GM19351 (cell line): Measurements from ENCODE around the gene SNRPE.

Experiments used
- ATAC-seq: cut with Tn5 transposase; IDR thresholded peaks from one replicate; pipeline ENCODE4 v1.9.1; 2021; ENCODE audit warnings: mild to moderate bottlenecking, moderate library complexity; ENCODE audit not compliant: unreplicated experiment

Gene SNRPE

DNA sequence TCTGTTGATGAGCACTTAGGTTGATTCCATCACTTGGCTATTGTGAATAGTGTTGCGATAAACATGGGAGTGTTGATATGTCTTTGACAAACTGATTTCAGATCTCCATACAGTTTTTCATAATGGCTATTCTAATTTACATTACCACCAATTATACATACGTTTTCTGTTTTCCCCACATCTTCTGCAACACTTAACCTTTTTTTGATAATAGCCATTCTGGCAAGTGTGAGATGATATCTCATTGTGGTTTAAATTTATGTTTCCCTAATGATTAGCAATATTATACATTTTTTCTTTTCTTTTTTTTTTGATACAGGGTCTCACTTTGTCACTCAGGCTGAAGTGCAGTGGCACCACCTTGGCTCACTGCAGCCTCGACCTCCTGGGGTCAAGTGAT, 17.0 kb downstream of the SNRPE start:
- no peak for ATAC-seq

DNA sequence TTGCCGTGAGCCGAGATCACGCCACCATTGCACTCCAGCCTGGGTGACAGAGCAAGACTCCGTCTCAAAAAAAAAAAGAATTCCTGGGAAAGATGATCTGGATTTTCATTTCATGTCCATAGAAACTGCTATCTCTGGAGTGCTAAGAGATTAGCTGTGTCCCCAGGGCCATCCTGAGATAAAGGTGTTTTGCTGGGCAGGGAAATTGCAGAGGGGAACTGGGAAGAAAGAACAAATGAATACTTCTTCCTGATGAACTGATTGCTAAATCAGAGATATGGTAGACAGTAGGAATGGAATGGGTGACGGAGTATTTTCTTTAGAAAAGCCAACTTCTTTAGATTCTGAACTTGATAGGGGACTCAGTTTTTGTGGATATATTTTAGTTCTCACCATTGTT, 19.2 kb downstream of the SNRPE start:
- ATAC-seq: no peak

DNA sequence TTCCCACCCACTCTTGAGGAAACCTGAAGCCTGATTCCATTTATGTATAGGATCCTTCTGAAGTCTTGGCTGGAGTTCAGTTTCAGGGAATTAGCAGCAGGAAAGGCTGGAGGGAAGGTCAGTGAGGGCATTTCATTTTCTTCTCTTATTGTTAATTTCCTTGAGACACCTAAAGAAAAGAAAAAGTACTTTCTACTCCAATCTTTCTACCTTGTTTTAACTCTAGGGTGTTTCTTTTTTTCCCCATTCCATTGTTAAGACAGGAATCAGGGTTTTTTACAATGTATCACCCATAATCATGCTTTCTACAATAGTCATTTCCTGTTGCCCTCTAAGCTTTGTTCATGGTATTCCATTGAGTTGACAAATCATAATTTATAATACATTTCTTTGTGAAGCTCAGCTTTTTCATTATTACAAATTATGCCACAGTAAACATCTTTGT, 27.4 kb downstream of the SNRPE start:
- ATAC-seq: no peak

DNA sequence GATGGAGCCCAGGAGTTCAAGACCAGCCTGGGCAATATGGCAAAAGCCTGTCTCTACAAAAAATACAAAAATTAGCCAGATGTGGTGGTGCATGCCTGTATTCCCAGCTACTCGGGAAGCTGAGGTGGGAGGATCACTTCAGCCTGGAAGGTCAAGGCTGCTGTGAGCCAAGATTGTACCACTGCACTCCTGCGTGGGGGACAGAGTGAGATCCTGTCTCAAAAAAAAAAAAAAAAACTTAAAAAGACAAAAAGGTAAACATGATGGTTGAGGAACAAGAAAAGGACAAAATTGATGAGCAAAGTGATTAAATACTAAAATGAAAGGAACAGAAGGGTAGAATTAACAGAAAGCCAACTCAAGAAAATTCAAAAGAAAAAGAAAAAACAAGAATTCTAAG, 30.6 kb downstream of the SNRPE start:
- no peak for ATAC-seq

DNA sequence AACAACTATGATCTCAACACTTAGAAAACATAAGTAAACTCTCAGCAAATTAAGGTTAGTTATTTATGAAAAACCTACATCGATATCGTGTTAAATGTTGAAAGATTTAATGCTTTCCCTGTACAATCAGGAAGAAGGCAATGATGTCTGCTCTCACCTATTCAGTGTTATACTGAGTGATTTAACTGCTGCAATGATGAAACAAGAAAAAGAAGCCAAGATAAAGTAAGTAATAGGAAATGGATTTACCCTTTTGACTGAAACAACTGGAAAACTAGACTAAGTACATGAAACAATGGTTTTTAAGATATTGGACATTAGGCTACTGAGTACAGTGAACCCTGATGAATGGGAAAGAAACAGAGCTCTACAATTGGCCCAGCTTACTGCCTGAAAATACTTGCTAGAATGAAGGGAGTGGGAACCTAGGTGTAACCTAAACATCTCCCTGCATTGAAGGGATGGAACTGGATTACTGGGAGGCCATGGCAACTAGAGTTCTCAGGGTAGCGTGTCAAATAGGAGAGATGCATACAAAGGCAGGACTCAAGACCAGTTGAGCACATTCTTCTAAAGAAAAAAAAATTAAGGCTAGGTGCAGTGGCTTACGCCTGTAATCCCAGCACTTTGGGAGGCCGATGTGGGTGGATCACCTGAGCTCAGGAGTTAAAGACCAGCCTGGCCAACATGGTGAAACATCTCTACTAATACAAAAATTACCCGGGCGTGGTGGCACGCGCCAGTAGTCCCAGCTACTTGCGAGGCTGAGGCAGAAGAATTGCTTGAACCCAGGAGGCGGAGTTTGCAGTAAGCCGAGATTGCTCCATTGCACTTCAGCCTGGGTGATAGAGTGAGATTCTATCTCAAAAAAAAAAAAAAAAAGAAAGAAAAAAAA, 37.3 kb downstream of the SNRPE start:
- no peak for ATAC-seq

DNA sequence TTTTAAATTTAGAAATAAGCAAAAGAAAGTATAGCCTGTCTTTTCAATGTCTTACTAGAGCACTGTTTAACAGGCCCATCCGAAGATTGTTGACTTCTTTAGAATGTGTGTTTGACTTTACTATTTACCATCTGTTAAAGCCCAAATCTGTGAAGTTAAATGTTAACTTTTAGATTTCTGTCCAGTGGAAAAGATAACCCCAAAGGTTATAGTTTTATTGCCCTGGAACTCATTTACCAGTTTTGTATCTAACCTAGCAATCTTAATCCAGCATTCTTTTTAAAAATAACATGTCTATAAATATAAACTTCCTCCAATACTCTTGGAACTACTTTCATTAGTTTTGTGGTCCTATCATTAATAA, 37.9 kb downstream of the SNRPE start:
- ATAC-seq: no peak

DNA sequence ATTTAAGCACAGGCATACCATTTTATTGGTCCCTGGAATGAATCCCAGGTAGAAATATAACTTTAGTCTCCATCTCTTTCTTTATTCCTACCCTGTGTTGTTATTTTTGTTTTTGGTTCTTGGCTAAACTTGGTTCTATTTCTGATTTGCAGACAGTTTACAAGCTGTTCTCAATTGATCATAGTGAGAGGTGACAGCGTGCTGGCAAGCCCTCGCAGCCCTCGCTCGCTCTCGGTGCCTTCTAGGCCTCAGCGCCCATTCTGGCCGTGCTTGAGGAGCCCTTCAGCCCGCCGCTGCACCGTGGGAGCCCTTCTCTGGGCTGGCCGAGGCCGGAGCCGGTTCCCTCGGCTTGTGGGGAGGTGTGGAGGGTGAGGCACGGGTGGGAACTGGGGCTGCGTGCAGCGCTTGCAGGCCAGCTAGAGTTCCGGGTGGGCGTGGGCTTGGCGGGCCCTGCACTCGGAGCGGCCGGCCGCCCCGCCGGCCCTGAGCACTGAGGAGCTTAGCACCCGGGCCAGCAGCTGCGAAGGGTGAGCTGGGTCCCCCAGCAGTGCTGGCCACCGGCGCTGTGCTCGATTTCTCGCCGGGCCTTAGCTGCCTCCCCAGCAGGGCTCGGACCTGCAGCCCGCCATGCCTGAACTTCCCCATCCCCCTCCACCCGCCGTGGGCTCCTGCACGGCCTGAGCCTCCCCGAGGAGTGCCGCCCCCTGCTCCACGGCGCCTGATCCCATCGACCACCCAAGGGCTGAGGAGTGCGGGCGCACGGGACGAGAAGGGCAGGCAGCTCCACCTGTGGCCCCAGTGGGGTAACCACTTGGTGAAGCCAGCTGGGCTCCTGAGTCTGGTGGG, 38.7 kb downstream of the SNRPE start:
- ATAC-seq: no peak

DNA sequence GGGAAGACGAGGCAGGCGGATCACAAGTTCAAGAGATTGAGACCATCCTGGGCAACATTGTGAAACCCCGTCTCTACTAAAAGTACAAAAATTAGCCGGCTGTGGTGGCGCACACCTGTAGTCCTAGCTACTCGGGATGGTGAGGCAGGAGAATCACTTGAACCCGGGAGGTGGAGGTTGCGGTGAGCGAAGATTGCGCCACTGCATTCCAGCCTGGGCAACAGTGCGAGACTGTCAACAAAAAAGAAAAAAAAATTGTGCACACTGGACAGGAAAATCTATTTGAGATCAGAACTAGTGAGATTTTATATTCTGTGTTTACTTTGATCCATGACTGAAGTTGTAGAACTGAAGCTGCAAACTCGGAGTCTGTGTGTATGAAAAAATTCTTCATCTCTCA, 40.2 kb downstream of the SNRPE start:
- no peak for ATAC-seq

DNA sequence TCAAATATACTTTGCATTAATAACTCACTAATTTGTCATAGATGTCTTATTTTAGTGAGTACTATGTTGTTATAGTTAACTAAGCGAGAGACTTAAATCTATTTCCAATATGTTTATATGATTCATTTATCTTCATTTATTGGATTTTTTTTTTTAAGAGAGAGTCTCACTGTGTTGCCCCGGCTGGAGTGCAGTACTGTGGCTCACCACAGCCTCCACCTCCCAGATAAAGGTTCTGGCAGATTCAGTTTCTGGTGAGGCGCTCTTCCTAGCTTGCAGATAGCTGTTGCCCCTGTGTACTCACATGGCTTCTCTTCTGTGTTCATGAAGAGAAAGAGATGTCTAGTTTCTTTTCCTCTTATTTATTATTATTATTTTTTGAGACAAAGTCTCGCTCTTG, 43.9 kb downstream of the SNRPE start:
- ATAC-seq: no peak

DNA sequence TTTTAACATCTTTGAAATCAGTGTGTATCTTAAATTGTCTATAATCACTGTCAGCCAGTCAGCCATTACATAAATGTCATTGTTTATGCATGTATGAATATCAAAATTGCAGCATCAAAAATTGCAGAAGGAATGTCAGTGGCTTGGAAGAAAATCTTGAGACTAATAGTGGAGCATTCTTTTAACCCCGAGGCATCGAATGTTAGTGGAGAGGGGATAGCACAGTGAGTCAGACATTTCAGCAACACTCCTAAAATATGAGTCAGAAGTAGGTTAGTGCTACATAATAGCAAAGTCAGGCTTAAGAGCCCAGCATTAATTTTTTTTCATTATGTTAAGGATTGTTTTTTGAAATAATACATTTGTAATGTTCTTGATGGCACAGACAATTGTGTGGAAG, 45.5 kb downstream of the SNRPE start:
- ATAC-seq: no peak

DNA sequence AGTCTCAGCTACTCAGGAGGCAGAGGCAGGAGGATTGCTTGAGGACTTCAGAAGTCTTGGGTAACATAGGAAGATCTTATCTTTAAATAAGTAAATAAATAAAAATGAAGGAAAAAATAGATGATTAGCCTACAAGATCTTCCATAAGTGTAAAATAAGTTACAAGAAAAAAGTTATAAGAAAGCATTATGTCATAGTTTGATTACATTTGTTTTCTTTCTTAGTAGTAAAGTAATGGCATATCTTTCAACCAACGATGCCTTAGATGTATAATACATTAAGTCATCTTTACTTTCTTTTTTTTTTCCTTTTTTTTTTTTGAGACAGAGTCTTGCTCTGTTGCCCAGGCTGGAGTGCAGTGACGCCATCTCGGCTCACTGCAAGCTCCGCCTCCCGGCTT, 46.5 kb downstream of the SNRPE start:
- ATAC-seq: no peak

DNA sequence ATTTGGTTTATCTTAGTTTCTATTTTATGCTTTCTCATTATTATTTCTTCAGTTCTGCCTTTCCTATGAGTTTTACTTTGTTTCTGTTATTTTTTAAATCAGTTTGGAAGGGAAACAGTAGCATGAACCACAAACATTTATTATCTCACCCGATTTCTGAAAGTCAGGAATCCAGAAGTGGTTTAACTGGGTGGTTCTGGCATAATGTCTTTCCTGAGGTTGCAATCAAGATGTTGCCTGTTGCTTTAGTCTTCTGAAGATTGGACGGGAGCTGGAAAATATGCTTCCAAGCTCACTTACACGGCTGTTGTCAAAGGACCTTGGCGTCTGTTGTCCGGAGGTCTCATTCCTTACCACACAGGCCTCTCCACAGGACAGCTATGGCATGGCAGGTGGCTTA, 50.4 kb downstream of the SNRPE start:
- no peak for ATAC-seq

DNA sequence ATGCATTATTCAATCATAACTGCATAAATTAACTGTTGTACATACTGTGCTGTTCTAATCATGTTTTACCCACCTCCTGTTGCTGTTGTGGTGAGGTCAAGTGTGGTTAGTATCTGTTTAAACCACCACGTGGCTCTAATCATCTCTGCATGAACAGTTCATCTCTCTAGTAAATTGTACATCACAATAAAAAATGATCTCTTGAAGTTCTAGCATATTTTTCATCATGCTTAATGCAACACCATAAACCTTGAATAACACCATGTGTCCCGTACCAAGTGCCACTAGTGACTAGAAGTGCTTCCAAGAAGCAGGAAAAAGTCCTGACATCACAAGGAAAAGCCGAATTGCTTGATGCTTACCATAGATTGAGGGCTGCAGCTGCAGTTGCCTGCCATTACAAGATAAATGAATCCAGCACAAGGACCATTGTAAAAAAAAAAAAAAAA, 51.7 kb downstream of the SNRPE start:
- no peak for ATAC-seq

DNA sequence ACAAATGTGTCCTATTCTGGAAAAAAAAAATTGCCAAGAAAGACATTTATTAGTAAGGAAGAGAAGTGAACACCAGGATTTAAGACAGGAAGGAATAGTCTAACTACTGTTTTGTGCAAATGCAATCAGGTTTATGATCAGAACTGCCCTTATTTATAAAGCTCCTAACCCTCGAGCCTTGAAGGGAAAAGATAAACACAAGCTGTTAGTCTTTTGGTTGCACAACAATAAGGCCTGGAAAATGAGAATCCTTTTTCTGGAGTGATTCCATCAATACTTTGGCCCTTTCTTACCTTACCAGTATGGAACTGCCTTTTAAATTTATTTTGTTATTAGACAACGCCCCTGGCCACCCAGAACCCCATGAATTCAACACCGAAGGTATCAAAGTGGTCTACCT, 52.9 kb downstream of the SNRPE start:
- ATAC-seq: no peak

DNA sequence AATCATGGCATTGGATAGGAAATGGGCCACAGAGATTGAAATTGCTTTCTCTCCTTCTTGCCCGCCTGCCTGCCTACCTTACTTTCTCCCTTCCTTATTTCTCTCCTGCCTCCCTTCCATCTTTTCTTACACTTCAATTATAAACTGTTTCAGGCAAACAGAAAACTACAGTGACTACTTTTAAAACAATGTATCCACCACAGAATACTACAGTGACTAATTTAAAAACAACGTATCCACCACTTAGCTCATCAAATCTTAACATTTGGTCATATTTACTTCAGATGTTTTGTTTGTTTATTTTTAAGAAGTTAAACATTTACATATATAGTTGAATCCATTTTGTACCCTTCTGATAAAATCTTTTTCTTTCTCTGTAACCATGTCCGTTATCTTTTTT, 54.4 kb downstream of the SNRPE start:
- ATAC-seq: no peak

DNA sequence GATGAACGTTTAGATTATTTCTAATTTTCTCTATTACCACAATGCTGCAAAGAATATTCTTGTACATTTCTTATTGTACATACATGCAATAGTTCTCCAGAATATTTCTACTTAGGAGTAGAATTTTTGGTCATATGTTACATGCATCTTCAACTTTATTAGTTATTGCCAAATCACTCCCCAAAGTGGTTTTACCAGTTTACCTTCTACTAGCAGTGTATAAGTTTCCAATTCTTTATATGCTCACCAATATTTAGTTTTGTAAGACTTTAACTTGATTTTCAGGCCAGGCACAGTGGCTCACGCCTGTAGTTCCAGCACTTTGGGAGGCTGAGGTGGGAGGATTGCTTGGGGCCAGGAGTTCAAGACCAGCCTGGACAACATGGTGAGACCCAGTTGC, 55.4 kb downstream of the SNRPE start:
- no peak for ATAC-seq
